GM12878 (cell line): Measurements from ENCODE around the gene EFCAB11. TPM values are rescaled to one million over a fixed set of nuclear protein-coding genes. Genes with fewer than 3 reads are reported as not detected.

ENCODE experiments used
- ATAC-seq: fragments of 200-7000 bp; cut with Tn5 transposase; 3 replicates; pipeline ENCODE4 v1.9.1; 2020; ENCODE audit warnings: mild to moderate bottlenecking, moderate library complexity
- BruUV-seq: library from RNA; stranded (reverse); fragments of 400-500 nt; replicated peaks from 2 replicates; lab custom pipeline; 2021; lab: Mats Ljungman, UMichigan
- CTCF ChIA-PET: fragments of 300-600 bp; sonication (Branson Sonifier 250); formaldehyde crosslinking; extraction: SDS; loops from one replicate; lab custom pipeline; 2021; ENCODE audit warnings: inconsistent platforms; lab: Yijun Ruan, JAX
- POLR2A ChIA-PET: fragments of 350-600 bp; formaldehyde crosslinking; extraction: SDS; loops from one replicate; lab custom pipeline; 2021; ENCODE audit warnings: inconsistent platforms; lab: Charles Lee
- RAD21 ChIA-PET: fragments of 300-600 bp; sonication (Branson Sonifier 250); formaldehyde crosslinking; loops from one replicate; lab custom pipeline; 2023; ENCODE audit warnings: antibody characterized with exemption; ENCODE audit not compliant: unreplicated experiment; lab: Charles Lee
- SMC1A ChIA-PET: fragments of 300-600 bp; sonication (Branson Sonifier 250); formaldehyde crosslinking; loops from one replicate; lab custom pipeline; 2023; ENCODE audit not compliant: unreplicated experiment, uncharacterized antibody; lab: Charles Lee
- DNase-seq: peaks from one replicate; pipeline ENCODE4 v3.0.0-alpha.2; 2011; ENCODE audit warnings: low read depth, low spot score
- FAIRE-seq: peaks from 3 replicates; lab custom pipeline; 2011; peaks lifted over from hg19 to GRCh38; lab: Jason Lieb, UNC
- H2AFZ ChIP-seq: 2 replicates; pipeline ENCODE4 v1.6.0; 2011; ENCODE audit warnings: low read depth, low read length, control low read depth; ENCODE audit not compliant: control insufficient read depth
- H3K27ac ChIP-seq: 2 replicates; pipeline ENCODE4 v1.5.1; 2011; ENCODE audit warnings: control low read depth; ENCODE audit not compliant: control insufficient read depth, insufficient read depth
- H3K27me3 ChIP-seq, 2 experiments: replicated peaks in 1 of 2; 2 replicates each; pipeline versions ENCODE4 v1.6.0 to v1.6.1; 2011; ENCODE audit warnings: low read length in 1 of 2; ENCODE audit not compliant: control insufficient read depth in 2 of 2, insufficient read depth in 2 of 2
- H3K36me3 ChIP-seq, 2 experiments: 2 replicates each; pipeline ENCODE4 v1.5.1; 2011; ENCODE audit warnings: low read length in 1 of 2; ENCODE audit not compliant: control insufficient read depth in 2 of 2, insufficient read depth in 2 of 2
- H3K4me1 ChIP-seq: 2 replicates; pipeline ENCODE4 v1.6.1; 2011; ENCODE audit warnings: mild to moderate bottlenecking, low read length, moderate library complexity, mixed read lengths; ENCODE audit not compliant: control insufficient read depth, insufficient read depth
- H3K4me2 ChIP-seq: 2 replicates; pipeline ENCODE4 v1.6.0; 2011; ENCODE audit warnings: control low read depth; ENCODE audit not compliant: control insufficient read depth, insufficient read depth
- H3K4me3 ChIP-seq: fragments of 200-600 bp; sonication (generic); 2 replicates; pipeline ENCODE4 v1.5.1; 2016
- H3K79me2 ChIP-seq: 2 replicates; pipeline ENCODE4 v1.6.0; 2011; ENCODE audit warnings: low read length; ENCODE audit not compliant: control insufficient read depth, insufficient read depth
- H3K9ac ChIP-seq: 2 replicates; pipeline ENCODE4 v1.8.0; 2011; ENCODE audit warnings: low read length, control low read depth, mixed read lengths; ENCODE audit not compliant: control insufficient read depth, insufficient read depth
- H3K9me3 ChIP-seq: replicated peaks from 3 replicates; pipeline ENCODE4 v1.5.1; 2011; ENCODE audit warnings: mild to moderate bottlenecking, low read length; ENCODE audit not compliant: control insufficient read depth, insufficient read depth
- H4K20me1 ChIP-seq: 2 replicates; pipeline ENCODE4 v1.6.0; 2011; ENCODE audit not compliant: control insufficient read depth, insufficient read depth
- ASH2L ChIP-seq: fragments of 300-600, 200-600 bp; sonication (generic); IDR thresholded peaks from 2 replicates; pipeline ENCODE4 v1.6.1; 2017; ENCODE audit warnings: low read depth, mild to moderate bottlenecking, borderline replicate concordance
- CREM ChIP-seq: IDR thresholded peaks from 2 replicates; pipeline ENCODE4 v1.6.1; 2014; ENCODE audit warnings: antibody characterized with exemption, low read depth
- HDAC6 ChIP-seq: fragments of 200-600 bp; sonication (generic); IDR thresholded peaks from one replicate; pipeline ENCODE4 v1.8.0; 2017; ENCODE audit warnings: antibody characterized with exemption; ENCODE audit not compliant: unreplicated experiment
- HSF1 ChIP-seq: fragments of 150-350 bp; IDR thresholded peaks from 2 replicates; pipeline ENCODE4 v1.6.1; 2014; ENCODE audit warnings: mild to moderate bottlenecking, low read depth, low read length
- IKZF1 ChIP-seq: fragments of 450-650 bp; conservative IDR thresholded peaks from 2 replicates; pipeline ENCODE4 v1.6.1; 2017; ENCODE audit warnings: antibody characterized with exemption, mild to moderate bottlenecking
- MTA2 ChIP-seq: fragments of 450-650 bp; IDR thresholded peaks from 2 replicates; pipeline ENCODE4 v1.6.1; 2016; ENCODE audit warnings: low read depth, mild to moderate bottlenecking, moderate library complexity
- NFXL1 ChIP-seq: fragments of 450-650 bp; IDR thresholded peaks from 2 replicates; pipeline ENCODE4 v1.6.1; 2017; ENCODE audit warnings: antibody characterized with exemption, mild to moderate bottlenecking, borderline replicate concordance
- RCOR1 ChIP-seq: conservative IDR thresholded peaks from 2 replicates; pipeline ENCODE4 v1.6.1; 2012; ENCODE audit warnings: low read depth, low read length, improper control_type of control experiment
- RUNX3 ChIP-seq: IDR thresholded peaks from 2 replicates; pipeline ENCODE4 v1.6.1; 2012; ENCODE audit warnings: low read length, inconsistent platforms
- SUPT20H ChIP-seq: IDR thresholded peaks from 2 replicates; pipeline ENCODE4 v1.6.1; 2011; ENCODE audit warnings: low read depth, mild to moderate bottlenecking, low read length, moderate library complexity, borderline replicate concordance; ENCODE audit not compliant: control insufficient read depth
- ZNF274 ChIP-seq: IDR thresholded peaks from one replicate; pipeline ENCODE4 v1.8.0; 2011; ENCODE audit not compliant: insufficient read length, insufficient read depth
- WGBS: methylation state at CpG from one replicate; pipeline ENCODE4 v1.1.6; 2016; ENCODE audit warnings: low lambda C conversion rate; ENCODE audit not compliant: insufficient replicate concordance, insufficient coverage; ENCODE audit errors: missing lambda C conversion rate; 5-methylcytosine and 5-hydroxymethylcytosine counted together
- in situ Hi-C: fragments of 300-500 bp; cut with MboI; formaldehyde crosslinking; loops from 9 replicates; pipeline ENCODE4 v1.14.3; 2018; ENCODE audit warnings: mixed read lengths
- intact Hi-C: fragments of 100-400 bp; cut with micrococcal nuclease; formaldehyde crosslinking; loops from one replicate; pipeline ENCODE4 v1.14.2; 2022; ENCODE audit not compliant: unreplicated experiment
- polyA plus RNA-seq, 11 experiments: library from polyadenylated mRNA; depleted of rRNA in 4 of 11; unstranded in 6 of 11; stranded (reverse) in 5 of 11; fragments of >200 nt; fragmentation: Nextera tagmentation in 4 of 11; fragmentation: Illumina TruSeq in 1 of 11; extraction: Ambion mirVana in 4 of 11; extraction: Trizol in 1 of 11; gene quantifications; 1 replicate in 1 of 11; 2 replicates in 10 of 11; pipeline versions ENCODE4 v1.2.1 to v1.2.3, GENCODE V29; 2011 to 2016; ENCODE audit warnings: inconsistent platforms in 2 of 11, missing spikeins in 2 of 11, low read depth in 1 of 11
- total RNA-seq, 4 experiments: library from RNA; depleted of rRNA in 3 of 4; stranded (reverse); fragments of >200 nt in 3 of 4; fragmentation: Illumina TruSeq in 1 of 4; extraction: Trizol in 1 of 4; gene quantifications; 2 replicates each; pipeline versions ENCODE4 v1.2.1 to v1.2.3, GENCODE V29; 2013 to 2021
- TF ChIP-seq, protein P1 (sequence below): fragments of 450-650 bp; IDR thresholded peaks from 2 replicates; pipeline ENCODE4 v1.6.1; 2018; ENCODE audit warnings: borderline replicate concordance, mild to moderate bottlenecking; ENCODE audit not compliant: partially characterized antibody
- TF ChIP-seq, protein P2 (sequence below): IDR thresholded peaks from 2 replicates; pipeline ENCODE4 v1.6.1; 2011; ENCODE audit warnings: mild to moderate bottlenecking, low read depth, low read length, moderate library complexity; ENCODE audit not compliant: insufficient replicate concordance
- TF ChIP-seq, protein P3 (sequence below): IDR thresholded peaks from 2 replicates; pipeline ENCODE4 v1.6.1; 2012; ENCODE audit warnings: mild to moderate bottlenecking, low read depth, low read length

Gene EFCAB11
- total and polyA plus RNA-seq, 10 of the 15 experiments (the other 5 are each of a cell fraction or from before 2014, with no cell fraction given): 8.6 to 37.4 (median 18.0) TPM

GRCh38 chr14:89912221-89912620, 42.3 kb downstream of the EFCAB11 start:
- in situ Hi-C loops: loop anchor here (5.0 kb wide), 1 partner anchor 870 kb away; no protein-coding TSS in a partner anchor
- no peak overlapping the region for H3K27ac ChIP-seq
- no peak overlapping the region for H2AFZ ChIP-seq
- no peak for ATAC-seq
- no peaks in the 10 kb centered on the region for H4K20me1 ChIP-seq
- WGBS: 92% methylated on average over 2 of the region's 2 CpGs
- H3K4me1 ChIP-seq: no peaks in the 10 kb centered on the region
- RAD21 ChIA-PET: no interaction called here
- no peaks in the 10 kb centered on the region for H3K36me3 ChIP-seq
- POLR2A ChIA-PET: no interaction called here
- H3K9ac ChIP-seq: no peak overlapping the region
- intact Hi-C loops: no loop called here
- H3K4me2 ChIP-seq: no peak overlapping the region
- H3K27me3 ChIP-seq: no peaks in the 10 kb centered on the region
- no peaks in the 10 kb centered on the region for H3K79me2 ChIP-seq
- FAIRE-seq: no peak
- H3K9me3 ChIP-seq: no peaks in the 10 kb centered on the region
- no TSS peak for BruUV-seq
- no peak overlapping the region for H3K4me3 ChIP-seq
- CTCF ChIA-PET: interaction anchor here (1.0 to 1.4 kb wide), 2 partner anchors 11 to 734 kb away, joined by 3 read pairs; no protein-coding TSS in a partner anchor
- no peak for DNase-seq
- SMC1A ChIA-PET: interaction anchor here (1.4 to 2.2 kb wide), 2 partner anchors 871 to 883 kb away, joined by 4 to 8 read pairs; no protein-coding TSS in a partner anchor
- TF ChIP-seq CREM (no peak), ZNF274 (no peak), IKZF1 (no peak), HDAC6 (no peak), RCOR1 (no peak), ASH2L (no peak), RUNX3 (no peak), SUPT20H (no peak), NFXL1 (no peak), HSF1 (no peak), MTA2 (no peak)
- TF ChIP-seq, protein P1, sequence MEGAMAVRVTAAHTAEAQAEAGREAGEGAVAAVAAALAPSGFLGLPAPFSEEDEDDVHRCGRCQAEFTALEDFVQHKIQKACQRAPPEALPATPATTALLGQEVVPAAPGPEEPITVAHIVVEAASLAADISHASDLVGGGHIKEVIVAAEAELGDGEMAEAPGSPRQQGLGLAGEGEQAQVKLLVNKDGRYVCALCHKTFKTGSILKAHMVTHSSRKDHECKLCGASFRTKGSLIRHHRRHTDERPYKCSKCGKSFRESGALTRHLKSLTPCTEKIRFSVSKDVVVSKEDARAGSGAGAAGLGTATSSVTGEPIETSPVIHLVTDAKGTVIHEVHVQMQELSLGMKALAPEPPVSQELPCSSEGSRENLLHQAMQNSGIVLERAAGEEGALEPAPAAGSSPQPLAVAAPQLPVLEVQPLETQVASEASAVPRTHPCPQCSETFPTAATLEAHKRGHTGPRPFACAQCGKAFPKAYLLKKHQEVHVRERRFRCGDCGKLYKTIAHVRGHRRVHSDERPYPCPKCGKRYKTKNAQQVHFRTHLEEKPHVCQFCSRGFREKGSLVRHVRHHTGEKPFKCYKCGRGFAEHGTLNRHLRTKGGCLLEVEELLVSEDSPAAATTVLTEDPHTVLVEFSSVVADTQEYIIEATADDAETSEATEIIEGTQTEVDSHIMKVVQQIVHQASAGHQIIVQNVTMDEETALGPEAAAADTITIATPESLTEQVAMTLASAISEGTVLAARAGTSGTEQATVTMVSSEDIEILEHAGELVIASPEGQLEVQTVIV: no peak
- TF ChIP-seq, protein P2, sequence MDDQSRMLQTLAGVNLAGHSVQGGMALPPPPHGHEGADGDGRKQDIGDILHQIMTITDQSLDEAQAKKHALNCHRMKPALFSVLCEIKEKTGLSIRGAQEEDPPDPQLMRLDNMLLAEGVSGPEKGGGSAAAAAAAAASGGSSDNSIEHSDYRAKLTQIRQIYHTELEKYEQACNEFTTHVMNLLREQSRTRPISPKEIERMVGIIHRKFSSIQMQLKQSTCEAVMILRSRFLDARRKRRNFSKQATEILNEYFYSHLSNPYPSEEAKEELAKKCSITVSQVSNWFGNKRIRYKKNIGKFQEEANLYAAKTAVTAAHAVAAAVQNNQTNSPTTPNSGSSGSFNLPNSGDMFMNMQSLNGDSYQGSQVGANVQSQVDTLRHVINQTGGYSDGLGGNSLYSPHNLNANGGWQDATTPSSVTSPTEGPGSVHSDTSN: no peak
- TF ChIP-seq, protein P3, sequence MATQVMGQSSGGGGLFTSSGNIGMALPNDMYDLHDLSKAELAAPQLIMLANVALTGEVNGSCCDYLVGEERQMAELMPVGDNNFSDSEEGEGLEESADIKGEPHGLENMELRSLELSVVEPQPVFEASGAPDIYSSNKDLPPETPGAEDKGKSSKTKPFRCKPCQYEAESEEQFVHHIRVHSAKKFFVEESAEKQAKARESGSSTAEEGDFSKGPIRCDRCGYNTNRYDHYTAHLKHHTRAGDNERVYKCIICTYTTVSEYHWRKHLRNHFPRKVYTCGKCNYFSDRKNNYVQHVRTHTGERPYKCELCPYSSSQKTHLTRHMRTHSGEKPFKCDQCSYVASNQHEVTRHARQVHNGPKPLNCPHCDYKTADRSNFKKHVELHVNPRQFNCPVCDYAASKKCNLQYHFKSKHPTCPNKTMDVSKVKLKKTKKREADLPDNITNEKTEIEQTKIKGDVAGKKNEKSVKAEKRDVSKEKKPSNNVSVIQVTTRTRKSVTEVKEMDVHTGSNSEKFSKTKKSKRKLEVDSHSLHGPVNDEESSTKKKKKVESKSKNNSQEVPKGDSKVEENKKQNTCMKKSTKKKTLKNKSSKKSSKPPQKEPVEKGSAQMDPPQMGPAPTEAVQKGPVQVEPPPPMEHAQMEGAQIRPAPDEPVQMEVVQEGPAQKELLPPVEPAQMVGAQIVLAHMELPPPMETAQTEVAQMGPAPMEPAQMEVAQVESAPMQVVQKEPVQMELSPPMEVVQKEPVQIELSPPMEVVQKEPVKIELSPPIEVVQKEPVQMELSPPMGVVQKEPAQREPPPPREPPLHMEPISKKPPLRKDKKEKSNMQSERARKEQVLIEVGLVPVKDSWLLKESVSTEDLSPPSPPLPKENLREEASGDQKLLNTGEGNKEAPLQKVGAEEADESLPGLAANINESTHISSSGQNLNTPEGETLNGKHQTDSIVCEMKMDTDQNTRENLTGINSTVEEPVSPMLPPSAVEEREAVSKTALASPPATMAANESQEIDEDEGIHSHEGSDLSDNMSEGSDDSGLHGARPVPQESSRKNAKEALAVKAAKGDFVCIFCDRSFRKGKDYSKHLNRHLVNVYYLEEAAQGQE: no peak
